Heart left ventricle (tissue), 16 donors: ENCODE data around the gene HIC1. TPM values are rescaled to one million over a fixed set of nuclear protein-coding genes. Genes with fewer than 3 reads are reported as not detected.

Experiments used
- ATAC-seq, 4 donors: fragments of 200-7000 bp; cut with Tn5 transposase; one replicate each; pipeline ENCODE4 v1.9.1; 2020 to 2022; ENCODE audit warnings: moderate library complexity in 4 of 4, mild to moderate bottlenecking in 3 of 4, moderate number of reproducible peaks in 1 of 4
- DNase-seq, 5 donors: peaks; one replicate each; pipeline ENCODE4 v3.0.0-alpha.2; 2020
- H3K27ac ChIP-seq, 12 donors: fragments of 200-600 bp; sonication (generic) in 4 of 12; one replicate each; pipeline versions ENCODE4 v1.5.0 to v1.8.0; 2016 to 2022; ENCODE audit warnings: mild to moderate bottlenecking in 2 of 12
- H3K27me3 ChIP-seq, 9 donors: fragments of 200-600 bp; sonication (generic) in 2 of 9; one replicate each; pipeline versions ENCODE4 v1.5.1 to v1.8.0; 2016 to 2022; ENCODE audit warnings: mild to moderate bottlenecking in 3 of 9
- H3K36me3 ChIP-seq, 9 donors: fragments of 200-600 bp; sonication (generic) in 2 of 9; one replicate each; pipeline versions ENCODE4 v1.5.0 to v1.8.0; 2018 to 2022; ENCODE audit warnings: mild to moderate bottlenecking in 2 of 9
- H3K4me1 ChIP-seq, 12 donors: fragments of 200-600 bp; sonication (generic) in 4 of 12; one replicate each; pipeline versions ENCODE4 v1.5.0 to v1.8.0; 2016 to 2022; ENCODE audit warnings: mild to moderate bottlenecking in 3 of 12
- H3K4me3 ChIP-seq, 12 donors: fragments of 200-600 bp; sonication (generic) in 4 of 12; one replicate each; pipeline versions ENCODE4 v1.5.0 to v1.8.0; 2017 to 2022; ENCODE audit warnings: mild to moderate bottlenecking in 9 of 12, moderate library complexity in 4 of 12
- H3K9me3 ChIP-seq, 12 donors: fragments of 200-600 bp; sonication (generic) in 4 of 12; one replicate each; pipeline versions ENCODE4 v1.5.0 to v1.8.0; 2016 to 2022; ENCODE audit warnings: mild to moderate bottlenecking in 1 of 12
- POLR2A ChIP-seq, 2 donors: fragments of 450-650 bp; IDR thresholded peaks; one replicate each; pipeline ENCODE4 v1.6.1; 2017; ENCODE audit warnings: antibody characterized with exemption in 2 of 2, mild to moderate bottlenecking in 2 of 2, moderate library complexity in 2 of 2
- WGBS, 4 donors: extraction: QIAGEN DNeasy Blood & Tissue Kit in 2 of 4; methylation state at CpG; one replicate each; pipeline versions ENCODE4 v1.1.5 to v1.1.7; 2013 to 2018; 5-methylcytosine and 5-hydroxymethylcytosine counted together
- intact Hi-C, 10 donors: fragments of 100-400 bp; cut with DNase I; formaldehyde crosslinking; loops; one replicate each; pipeline versions ENCODE4 v1.11.1 to v1.14.2; 2022
- polyA plus RNA-seq, 2 donors: library from polyadenylated mRNA; stranded (reverse); fragments of 200-250 nt; gene quantifications; one replicate each; pipeline ENCODE4 v1.2.3, GENCODE V29; 2013
- total RNA-seq, 9 donors: library from RNA; depleted of rRNA in 2 of 9; stranded (reverse); fragments of >200 nt in 2 of 9; fragmentation: NEBNext Ultra II Directional in 3 of 9; extraction: Animal tissue kit (Norgen Biotek cat#: 25700) in 3 of 9; gene quantifications; one replicate each; pipeline versions ENCODE4 v1.1.0 to v1.2.4, GENCODE V29; 2016 to 2023
- TF ChIP-seq, protein P1 (sequence below), 12 donors: fragments of 200-600 bp; sonication (generic) in 4 of 12; IDR thresholded peaks; one replicate each; pipeline versions ENCODE4 v1.5.0 to v1.8.0; 2018 to 2022; ENCODE audit warnings: antibody characterized with exemption in 12 of 12, mild to moderate bottlenecking in 5 of 12
- donor health status: ischemic (EF 13 %, LVEDD 7.1; RV severe dilation, severe dysfunction).
- donor health status: healthy with polysubstance abuse.
- donor health status: DM: no; HTN: yes; CAD: no.
- donor health status: DM: no; HTN: no; CAD: no.
- donor health status: ischemic (EF 25% LVEDD 6.9; RV normal size, moderate dysfunction).
- donor health status: ischemic (EF 25% LVEDD 5.7; RV mildly dilated, moderate dysfunction).
- donor health status: healthy.
- donor health status: DM: yes; HTN: yes; CAD: no.
- donor health status: ischemic (EF 35%, LVEDD 5.7; RV mildly dilated, moderate dysfunction).
- donor health status: nonischemic (EF 11% LVEDD 7.7; RV severe dilation, severe dysfunction).
- donor health status: DM: yes; HTN: yes; CAD: no.
- donor health status: PGD.
- donor health status: ischemic (EF 29% LVEDD 5.4; RV normal size, mild dysfunction).
- donor health status: nonischemic (EF 23%, LVEDD 6.1; RV moderate dilation, normal function).

HIC1 gene
- total and polyA plus RNA-seq, 11 donors, result 8.3 to 29.6 (median 14.2) TPM

DNA sequence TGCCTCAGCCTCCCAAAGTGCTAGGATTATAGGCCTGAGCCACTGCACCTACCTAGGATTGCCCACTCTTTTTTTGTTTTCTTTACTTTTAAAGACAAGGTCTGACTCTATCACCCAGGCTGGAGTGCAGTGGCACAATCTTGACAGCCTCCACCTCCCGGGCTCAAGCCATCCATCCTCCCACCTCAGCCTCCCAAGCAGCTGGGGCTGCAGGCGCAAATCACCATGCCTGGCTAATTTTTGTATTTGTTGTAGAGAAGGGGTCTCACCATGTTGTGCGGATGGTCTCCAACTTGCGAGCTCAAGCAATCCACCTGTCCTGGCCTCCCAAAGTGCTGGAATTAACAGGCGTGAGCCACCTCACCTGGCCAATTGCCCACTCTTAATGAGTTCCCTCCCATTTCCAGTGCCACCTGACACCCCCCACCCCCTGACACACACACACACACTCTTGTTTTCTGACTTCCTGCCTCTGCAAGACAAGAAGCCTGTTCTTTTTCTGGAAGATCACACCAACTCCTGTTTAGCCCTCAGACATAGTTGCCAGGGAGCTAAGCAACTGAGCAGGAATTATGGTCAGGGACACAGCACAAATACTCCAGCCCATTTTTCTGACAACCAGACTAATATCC, 10.5 kb upstream of the HIC1 start:
- H3K27ac ChIP-seq, result no peak overlapping the region
- H3K9me3 ChIP-seq, result no peaks in the 10 kb centered on the region
- no peak for DNase-seq
- WGBS, 4 donors, result 94 to 98% (median 95%) methylated on average over 5 of the region's 5 CpGs
- TF ChIP-seq POLR2A (IDR thresholded peaks at IDR 0.05), result no peak
- TF ChIP-seq, protein P1, sequence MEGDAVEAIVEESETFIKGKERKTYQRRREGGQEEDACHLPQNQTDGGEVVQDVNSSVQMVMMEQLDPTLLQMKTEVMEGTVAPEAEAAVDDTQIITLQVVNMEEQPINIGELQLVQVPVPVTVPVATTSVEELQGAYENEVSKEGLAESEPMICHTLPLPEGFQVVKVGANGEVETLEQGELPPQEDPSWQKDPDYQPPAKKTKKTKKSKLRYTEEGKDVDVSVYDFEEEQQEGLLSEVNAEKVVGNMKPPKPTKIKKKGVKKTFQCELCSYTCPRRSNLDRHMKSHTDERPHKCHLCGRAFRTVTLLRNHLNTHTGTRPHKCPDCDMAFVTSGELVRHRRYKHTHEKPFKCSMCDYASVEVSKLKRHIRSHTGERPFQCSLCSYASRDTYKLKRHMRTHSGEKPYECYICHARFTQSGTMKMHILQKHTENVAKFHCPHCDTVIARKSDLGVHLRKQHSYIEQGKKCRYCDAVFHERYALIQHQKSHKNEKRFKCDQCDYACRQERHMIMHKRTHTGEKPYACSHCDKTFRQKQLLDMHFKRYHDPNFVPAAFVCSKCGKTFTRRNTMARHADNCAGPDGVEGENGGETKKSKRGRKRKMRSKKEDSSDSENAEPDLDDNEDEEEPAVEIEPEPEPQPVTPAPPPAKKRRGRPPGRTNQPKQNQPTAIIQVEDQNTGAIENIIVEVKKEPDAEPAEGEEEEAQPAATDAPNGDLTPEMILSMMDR (IDR thresholded peaks at IDR 0.05), result no peak
- ATAC-seq, result no peak
- H3K36me3 ChIP-seq, result peaks cover 0 to 31% (median 18%) of the 10 kb centered on the region in 9 donors
- peaks cover 0 to 8% (median 0%) of the 10 kb centered on the region in 9 donors for H3K27me3 ChIP-seq
- peaks cover 3 to 47% (median 30%) of the 10 kb centered on the region in 12 donors for H3K4me1 ChIP-seq
- no peak overlapping the region for H3K4me3 ChIP-seq
- intact Hi-C loops, result loop anchor here in 5 of 10 donors (5.0 to 10.0 kb wide), 4 partner anchors 137 to 377 kb away; partner anchors contain the start of genes PRPF8 (in 1 of the 5) and TLCD2 (in 1 of the 5)

DNA sequence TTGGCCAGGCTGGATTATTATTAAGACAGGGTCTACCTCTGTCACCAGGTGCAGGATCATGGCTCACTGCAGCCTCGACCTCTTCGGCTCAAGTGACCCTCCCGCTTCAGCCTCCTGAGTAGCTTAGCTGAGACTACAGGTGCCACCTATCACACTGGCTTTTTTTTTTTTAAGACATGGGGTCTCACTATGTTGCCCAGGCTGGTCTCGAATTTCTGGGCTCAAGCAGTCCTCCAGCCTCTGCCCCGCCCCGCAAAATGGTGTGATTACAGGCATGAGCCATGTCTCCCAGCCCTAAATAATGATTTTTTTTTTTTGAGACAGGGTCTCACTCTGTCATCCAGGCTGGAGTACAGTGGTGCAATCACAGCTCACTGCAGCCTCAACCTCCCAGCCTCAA, 7.3 kb upstream of the HIC1 start:
- peaks cover 0 to 27% (median 0%) of the 10 kb centered on the region in 9 donors for H3K27me3 ChIP-seq
- no peak overlapping the region for H3K27ac ChIP-seq
- ATAC-seq, result no peak
- H3K4me1 ChIP-seq, result peaks cover 5 to 54% (median 39%) of the 10 kb centered on the region in 12 donors
- no peak overlapping the region for H3K4me3 ChIP-seq
- WGBS, 4 donors, result 90 to 96% (median 93%) methylated on average over 6 of the region's 6 CpGs
- TF ChIP-seq, protein P1 (IDR thresholded peaks at IDR 0.05), result no peak
- no peak for TF ChIP-seq POLR2A (IDR thresholded peaks at IDR 0.05)
- intact Hi-C loops, result loop anchor here in 2 of 10 donors (10.0 kb wide), 2 partner anchors 333 to 363 kb away; partner anchors contain the start of genes PRPF8 (in 1 of the 2) and TLCD2 (in 1 of the 2)
- peaks cover 0 to 23% (median 18%) of the 10 kb centered on the region in 9 donors for H3K36me3 ChIP-seq
- no peaks in the 10 kb centered on the region for H3K9me3 ChIP-seq
- DNase-seq, result no peak

DNA sequence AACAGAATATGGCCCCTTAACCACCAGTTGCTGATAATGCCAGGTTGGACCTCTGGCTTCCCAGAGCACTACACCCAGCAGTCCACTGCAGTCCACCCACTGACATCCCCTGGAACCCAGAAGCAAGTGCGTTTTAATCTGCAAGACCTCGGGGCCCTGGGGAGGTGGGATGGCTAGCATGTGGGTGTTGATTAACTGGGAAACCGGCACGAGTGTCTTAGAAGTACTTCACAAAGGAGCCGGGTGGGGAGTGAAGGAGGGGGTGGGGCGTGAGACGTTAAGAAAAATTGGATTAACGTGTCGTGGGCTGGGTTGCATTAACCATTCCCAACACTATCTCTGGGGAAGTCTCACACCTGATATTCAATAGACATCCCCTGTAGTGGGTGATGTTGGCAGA, 6.1 kb upstream of the HIC1 start:
- Histone ChIP-seq H3K4me1 (peaks cover 4 to 49% (median 38%) of the 10 kb centered on the region in 12 donors), H3K4me3 (peak overlapping the region in 5 of 12 donors; percentile 78 to 91 (median 86)), H3K36me3 (peaks cover 0 to 11% (median 7%) of the 10 kb centered on the region in 9 donors), H3K27ac (peak overlapping the region in 2 of 12 donors; percentile 61 to 74), H3K27me3 (peaks cover 0 to 33% (median 0%) of the 10 kb centered on the region in 9 donors), H3K9me3 (no peaks in the 10 kb centered on the region)
- TF ChIP-seq POLR2A (IDR thresholded peaks at IDR 0.05), result no peak
- TF ChIP-seq, protein P1 (IDR thresholded peaks at IDR 0.05), result no peak
- intact Hi-C loops, result loop anchor here in 2 of 10 donors (10.0 kb wide), 2 partner anchors 334 to 364 kb away; partner anchors contain the start of genes PRPF8 (in 1 of the 2) and TLCD2 (in 1 of the 2)
- WGBS, 4 donors, result 9 to 16% (median 14%) methylated on average over 9 of the region's 9 CpGs
- ATAC-seq (no peak), DNase-seq (no peak)
